Iris pigment epithelial cell (primary cell): ENCODE measurements around the gene SFMBT2.

ENCODE experiments used
- DNase-seq: peaks from one replicate; pipeline ENCODE4 v3.0.0-alpha.2; 2011; ENCODE audit warnings: low read depth

Gene SFMBT2

GRCh38 chr10:7298495-7298894 lies 112.3 kb downstream of the SFMBT2 start:
- no peak for DNase-seq

DNA sequence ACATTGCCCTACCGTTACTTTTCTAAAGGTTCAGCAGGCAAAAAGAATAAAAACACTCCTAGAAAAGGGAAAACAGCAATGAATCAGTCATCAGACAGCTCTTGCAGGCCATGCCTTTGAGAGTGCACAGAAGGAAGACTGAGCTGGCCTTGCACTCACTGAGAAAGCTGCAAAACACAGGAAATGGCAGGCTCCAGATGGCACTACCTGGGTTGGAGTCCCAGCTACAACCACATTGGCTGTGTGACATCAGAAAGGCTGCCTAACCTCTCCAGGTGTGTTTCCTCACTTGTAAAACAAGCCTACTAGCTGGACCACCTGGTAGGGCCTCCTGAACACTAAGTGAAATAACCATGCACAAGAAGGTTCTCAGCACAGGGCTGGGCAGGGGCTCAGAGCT lies 113.7 kb downstream of the SFMBT2 start:
- no peak for DNase-seq

GRCh38 chr10:7296648-7297047 lies 114.2 kb downstream of the SFMBT2 start:
- no peak for DNase-seq

- DNase-seq: no peak
Measured at GRCh38 chr10:7296076-7296475, 114.8 kb downstream of the SFMBT2 start.

- DNase-seq: no peak
Measured at GRCh38 chr10:7293378-7293920, 117.4 kb downstream of the SFMBT2 start.

DNA sequence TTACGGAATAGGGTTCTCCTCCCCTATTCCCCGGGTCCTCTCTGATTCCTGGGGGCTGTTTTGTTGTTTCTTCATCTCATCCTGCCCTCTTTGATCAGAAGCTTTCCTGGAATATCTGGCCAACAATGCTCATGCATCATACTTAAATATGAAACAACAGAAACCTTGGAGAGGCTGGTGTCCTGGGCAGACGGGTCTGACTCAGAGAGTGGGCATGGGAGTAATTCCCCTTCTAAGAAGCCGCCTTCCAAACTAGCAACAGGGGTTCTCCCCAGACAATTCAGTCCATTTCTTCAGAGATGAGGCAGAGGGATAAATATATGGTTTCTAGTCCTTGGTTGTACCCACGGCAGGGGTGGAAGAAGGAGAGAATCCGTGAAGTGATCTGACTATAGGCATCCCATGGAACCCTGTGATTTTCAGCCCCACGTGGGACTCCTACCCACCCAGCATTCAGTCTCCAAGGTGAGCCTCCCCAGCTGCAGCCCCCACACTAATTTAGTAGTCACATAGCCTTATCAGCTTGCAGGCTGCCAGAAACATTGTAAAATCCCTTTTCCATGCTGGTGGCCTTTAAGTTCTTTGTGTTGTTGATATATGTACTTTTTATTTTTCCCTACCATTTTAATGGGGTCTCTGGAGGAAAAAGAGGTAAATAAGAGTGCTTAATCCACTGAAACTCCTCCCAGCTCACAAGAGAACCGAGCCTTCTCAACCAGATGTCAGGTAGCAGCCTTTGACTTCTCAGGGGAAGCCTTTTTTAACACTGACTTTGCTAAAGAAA lies 119.2 kb downstream of the SFMBT2 start:
- DNase-seq: no peak

- no peak for DNase-seq
Measured at GRCh38 chr10:7288060-7288690, 122.7 kb downstream of the SFMBT2 start.

DNA sequence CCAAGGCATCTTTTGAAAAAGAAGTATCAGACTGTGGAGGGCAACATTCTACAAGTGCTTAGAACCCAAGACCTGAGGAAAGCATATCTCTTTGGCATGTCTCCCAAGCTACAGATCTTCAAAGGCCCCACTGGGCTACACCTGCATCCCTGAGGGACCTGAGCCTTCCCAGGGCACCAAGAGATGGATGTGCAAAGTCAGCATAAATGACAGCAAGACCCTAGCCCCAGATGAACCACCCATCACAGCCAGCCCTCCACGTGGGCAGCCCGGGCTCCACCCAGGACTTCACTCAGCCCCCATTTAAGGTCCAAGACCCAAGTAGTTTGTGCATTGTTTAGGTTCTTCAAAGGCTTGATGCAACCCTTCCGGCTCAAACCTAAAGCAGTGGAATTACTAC lies 123.5 kb downstream of the SFMBT2 start:
- DNase-seq: no peak

- DNase-seq: no peak
Measured at GRCh38 chr10:7285522-7286322, 125.1 kb downstream of the SFMBT2 start.

GRCh38 chr10:7283246-7283645 lies 127.6 kb downstream of the SFMBT2 start:
- DNase-seq: no peak

- DNase-seq: no peak
Measured at GRCh38 chr10:7282457-7282856, 128.4 kb downstream of the SFMBT2 start.

DNA sequence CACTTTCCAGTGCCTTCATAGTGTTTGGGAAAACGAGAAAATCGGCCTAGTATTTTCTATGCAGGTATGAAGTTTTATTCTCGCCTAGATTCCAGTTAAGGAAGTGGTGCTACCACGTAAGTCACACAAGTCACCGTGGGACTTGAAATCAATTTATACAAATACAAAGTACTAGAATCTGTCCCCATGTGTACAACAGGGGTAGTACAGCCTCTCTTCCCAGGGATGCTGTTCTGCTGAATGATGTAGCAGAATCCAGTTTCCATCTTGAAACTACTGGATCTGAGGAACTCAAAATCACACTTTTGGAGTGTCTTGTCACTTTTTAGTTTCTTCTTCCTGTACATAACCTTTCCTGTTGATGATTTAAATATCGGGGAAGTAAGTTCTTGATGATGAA lies 129.4 kb downstream of the SFMBT2 start:
- DNase-seq: no peak

- no peak for DNase-seq
Measured at GRCh38 chr10:7279303-7279702, 131.5 kb downstream of the SFMBT2 start.

DNA sequence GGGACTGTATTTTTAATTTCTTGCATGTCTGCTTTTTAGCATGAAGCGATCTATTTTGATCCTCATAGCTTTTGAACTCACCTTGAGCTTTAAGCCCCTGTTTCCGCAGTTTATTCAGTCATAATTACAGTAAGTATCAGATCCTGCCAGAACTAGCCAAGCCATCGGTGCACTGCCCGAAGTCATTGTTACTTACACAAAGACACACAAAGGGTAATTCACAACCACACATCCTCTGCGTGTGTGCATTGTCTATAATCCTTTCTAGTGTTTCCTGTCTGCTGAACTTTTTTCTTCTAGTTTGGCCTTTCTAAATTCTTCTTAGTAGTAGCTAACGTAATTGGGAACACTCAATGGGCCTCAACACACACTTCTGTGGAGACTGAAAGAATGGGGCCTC lies 133.0 kb downstream of the SFMBT2 start:
- DNase-seq: no peak

GRCh38 chr10:7277432-7277831 lies 133.4 kb downstream of the SFMBT2 start:
- DNase-seq: no peak

DNA sequence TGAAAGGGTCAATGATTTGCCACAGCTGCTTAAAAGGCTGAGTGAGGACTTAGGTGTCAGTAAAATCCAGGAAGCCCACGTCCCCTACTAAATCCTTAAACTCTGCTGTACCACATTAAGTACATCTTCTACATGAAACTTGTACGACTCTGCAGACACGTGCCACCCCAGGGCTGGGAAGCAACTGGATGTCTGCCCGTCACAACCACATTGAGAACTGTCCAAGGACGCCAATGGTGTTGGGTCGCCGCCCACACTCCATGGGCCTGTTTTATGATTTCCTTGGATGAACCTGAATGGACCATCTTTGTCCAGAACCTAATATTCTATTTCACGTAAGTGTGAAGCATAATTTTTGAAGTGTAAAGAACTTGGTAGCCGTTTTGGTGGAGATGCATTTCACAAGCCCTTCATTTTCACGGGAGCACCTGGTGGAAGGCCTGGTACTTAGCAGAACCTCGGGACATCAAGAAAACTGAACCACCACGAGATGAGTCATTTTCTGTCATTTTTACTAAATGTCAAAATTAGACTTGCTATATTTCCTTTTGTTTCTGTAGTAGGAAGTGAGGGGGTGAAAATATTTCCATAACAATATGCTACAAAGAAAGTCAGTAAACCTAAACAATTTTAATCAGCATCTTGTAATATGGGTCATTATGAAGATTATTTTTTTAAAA lies 134.9 kb downstream of the SFMBT2 start:
- DNase-seq: no peak

DNA sequence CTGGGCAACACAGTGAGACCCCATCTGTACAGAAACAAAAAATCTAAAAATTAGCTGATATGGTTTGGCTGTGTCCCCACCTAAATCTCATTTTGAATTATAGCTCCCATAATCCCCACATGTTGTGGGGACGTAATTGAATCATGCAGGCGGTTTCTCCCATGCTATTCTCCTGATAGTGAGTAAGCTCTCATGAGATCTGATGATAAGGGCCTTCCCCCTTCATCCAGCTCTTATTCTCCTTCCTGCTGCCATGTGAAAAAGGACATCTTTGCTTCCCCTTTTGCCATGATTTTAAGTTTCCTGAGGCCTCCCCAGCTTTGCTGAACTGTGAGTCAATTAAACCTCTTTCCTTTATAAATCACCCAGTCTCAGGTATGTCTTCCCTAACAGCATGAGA lies 136.5 kb downstream of the SFMBT2 start:
- DNase-seq: no peak

DNA sequence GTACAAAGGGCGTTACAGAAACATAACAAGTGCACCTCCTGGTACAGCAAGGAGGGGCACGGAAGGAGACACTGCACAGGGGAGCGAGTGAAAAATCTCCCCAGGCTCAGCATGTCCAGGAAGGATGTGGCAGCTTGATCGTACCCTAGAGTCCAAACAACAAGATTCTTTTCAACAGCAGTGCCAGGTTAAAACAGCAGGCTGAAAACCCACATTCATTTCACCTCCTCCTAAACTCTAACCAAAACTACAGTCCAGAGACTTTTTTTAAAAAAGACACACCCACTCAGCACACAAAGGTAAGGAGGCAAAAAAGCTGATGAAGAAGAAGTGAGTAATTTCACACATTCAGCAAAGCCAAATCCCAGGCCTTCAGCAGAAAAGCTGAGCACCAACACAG lies 138.8 kb downstream of the SFMBT2 start:
- no peak for DNase-seq

DNA sequence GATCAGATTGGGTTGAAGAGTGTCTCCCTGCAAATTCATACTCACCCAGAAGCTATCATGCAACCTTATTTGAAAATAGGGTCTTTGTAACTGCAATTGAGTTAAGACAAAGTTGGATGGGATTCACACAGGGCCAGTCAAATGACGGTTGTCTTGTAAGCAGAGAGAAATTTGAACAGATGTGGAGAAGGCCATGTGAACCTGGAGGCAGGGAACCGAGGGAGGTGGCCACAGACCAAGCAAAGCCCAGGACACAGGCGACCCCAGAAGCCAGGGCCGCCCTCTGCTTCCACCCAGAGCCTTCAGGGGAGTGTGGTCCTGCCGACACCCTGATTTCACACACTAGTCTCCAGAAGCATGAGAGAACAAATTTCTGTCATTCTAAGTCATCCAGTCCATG lies 140.8 kb downstream of the SFMBT2 start:
- no peak for DNase-seq

DNA sequence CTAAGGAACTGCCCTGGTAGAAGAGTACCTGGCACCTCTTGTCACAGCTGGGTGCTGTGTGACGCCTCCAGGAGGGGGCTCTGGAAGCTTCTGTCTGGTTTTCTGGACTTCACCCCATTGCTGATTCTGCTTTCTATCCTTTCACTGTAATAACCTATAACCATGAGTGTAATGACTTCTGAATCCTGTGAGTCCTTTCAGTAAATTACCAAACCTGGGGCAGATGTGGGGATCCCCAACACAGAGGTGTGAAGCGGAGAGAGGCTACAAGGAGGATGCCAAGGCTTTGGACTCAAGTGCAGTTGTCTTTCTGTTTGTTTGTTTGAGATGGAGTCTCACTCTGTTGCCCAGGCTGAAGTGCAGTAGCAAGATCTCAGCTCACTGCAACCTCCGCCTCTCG lies 143.7 kb downstream of the SFMBT2 start:
- DNase-seq: no peak

DNA sequence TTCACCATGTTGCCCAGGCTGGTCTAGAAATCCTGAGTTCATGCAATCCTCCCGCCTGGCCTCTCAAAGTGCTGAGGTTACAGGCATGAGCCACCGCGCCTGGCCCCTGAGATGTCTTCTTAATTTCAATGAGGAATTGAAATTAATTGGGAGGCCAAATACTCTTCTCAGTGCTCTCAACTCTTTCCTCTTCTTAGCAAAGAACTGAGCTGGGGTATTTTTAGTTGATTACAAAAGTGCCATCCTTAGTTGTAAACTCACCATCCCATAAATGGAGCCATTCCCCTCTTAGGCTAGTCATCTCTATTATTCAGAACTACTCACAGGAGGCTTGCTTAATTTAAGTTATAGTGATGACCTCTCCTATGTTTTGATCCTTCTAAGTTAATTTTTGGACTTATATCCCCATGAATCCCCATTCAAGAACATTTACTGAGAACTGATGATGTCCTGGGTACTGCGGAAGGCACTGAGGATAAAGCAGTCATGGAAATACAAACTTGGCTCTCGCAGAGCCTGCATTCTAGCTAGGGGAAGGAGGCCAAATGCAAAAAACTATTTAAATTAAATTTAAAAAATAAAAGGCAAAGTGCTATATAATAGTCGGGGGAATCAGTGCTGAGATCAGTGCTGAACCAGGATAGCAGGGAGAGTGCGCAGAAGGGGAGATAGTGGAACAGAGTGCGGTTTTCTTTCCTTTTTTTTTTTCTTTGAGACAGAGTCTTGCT lies 145.3 kb downstream of the SFMBT2 start:
- no peak for DNase-seq
